KBM-7 (cell line): Measurements from ENCODE around the gene SEC16B.

Experiments used
- DNase-seq: peaks from one replicate; pipeline ENCODE4 v3.0.0-alpha.2; 2015
- in situ Hi-C: fragments of 300-500 bp; cut with MboI; formaldehyde crosslinking; loops from 2 replicates; pipeline ENCODE4 v1.14.3; 2020; ENCODE audit warnings: low sequenced_read_pairs, low pct_unique_long_range_greater_than_20kb, mixed read lengths

Gene SEC16B

DNA sequence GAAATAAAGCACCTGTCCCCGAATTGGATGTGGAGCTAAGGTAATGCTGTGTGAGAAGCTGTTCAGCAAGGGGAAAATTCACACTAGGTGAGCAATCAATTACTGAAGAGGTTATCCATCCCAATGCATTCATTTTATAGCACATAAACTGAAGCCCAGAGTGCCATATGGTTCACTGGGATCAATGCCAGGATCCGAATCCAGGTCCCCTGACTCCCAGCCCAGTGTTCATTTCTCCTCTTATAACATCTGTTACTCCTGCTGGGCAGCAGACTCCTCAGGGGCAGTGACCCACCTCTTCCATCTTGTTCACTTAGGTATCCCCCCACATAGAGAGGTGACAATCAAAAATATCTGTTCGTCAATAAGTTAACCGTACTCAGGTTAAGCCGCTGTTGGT lies 13.2 kb upstream of the SEC16B start:
- no peak for DNase-seq
- in situ Hi-C loops = no loop called here

DNA sequence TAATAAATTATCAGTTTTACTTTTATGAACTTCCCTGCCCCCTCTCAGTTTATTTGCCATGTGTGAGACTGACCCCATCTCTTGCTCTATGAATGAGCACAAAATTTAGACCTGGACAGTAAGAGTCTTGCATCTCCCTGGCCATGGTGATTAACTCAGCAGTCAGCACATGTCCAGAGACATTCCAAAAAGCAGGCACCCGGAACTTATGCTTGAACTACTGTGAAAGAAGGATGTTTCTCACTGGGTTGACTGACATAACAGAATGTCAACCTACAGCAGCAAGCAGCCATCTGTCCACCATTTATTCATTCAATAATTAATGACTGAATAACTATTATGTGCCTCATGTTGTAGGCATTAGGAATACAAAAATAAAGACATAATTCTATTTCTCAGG lies 11.3 kb upstream of the SEC16B start:
- in situ Hi-C loops = no loop called here
- DNase-seq = no peak

DNA sequence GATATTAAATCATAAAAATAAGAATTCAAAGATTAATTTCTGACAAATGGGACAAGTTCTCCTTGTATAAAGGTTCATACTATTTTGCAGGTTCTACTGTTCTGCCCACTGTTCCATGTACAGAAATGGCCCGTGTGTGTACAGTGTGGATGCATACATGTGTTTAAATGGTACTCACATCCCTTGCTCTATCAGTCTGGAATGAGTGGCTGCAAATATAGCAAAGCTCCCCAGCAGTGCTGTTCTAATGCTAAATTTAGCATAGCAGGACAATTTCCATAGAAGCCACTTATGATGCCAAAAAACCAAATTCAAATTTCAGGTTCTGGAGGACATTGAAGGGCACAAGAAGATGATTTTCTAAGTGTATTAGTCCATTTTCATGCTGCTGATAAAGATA lies 9.4 kb upstream of the SEC16B start:
- in situ Hi-C loops = no loop called here
- no peak for DNase-seq

DNA sequence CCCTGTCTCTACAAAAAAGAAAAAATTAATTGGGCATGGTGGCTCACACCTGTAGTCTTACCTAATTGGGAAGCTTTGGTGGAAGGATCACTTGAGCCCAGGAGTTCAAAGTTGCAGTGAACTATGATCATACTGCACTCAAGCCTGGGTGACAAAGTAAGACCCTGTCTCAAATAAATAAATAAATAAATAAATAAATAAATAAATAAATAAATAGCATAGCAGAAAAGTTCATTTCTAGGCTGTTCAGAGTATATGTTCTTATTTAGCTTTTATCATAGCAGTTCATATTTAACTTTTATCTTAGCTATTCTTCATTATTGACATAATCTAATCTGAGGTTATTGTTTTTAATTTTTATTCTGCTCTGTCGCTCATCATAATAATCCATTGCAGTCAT lies 8.7 kb upstream of the SEC16B start:
- DNase-seq = no peak
- in situ Hi-C loops = no loop called here

DNA sequence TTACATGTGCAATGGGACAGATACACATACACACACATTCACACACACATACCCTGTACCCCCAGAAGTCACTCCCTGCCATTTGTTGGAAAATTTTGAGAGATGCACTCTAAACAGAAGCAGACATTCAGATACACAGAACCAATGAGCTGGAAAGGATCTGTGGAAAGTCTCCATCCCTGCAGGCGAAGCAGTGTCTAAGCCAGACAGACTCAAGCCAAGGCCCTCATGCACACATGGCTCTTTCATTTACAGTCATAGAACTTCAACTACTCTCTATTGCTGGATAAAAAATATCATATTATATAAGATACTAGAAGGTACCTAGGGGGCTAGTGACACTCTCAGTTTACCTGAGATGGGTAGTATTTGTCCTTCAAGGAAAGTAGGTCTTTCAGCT lies 7.3 kb upstream of the SEC16B start:
- no peak for DNase-seq
- in situ Hi-C loops = no loop called here

DNA sequence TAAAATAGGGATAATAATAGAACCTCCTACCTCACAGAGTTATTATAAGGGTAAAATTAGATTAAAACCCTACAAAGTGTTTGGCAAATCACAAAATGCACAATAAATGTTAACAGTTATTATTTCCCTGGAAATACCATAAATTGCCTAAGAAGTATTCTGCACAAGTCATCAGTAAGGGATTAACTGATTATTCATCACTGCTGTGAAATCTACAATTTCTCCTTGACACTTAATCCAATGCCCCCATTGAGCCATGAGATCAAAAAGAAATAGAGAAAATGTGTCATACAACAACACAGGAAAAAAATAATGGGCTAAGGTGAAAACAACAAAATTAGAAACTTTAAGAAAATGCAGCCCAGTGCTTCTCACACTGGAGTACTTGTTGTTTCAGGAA lies 6.7 kb upstream of the SEC16B start:
- DNase-seq = no peak
- in situ Hi-C loops = no loop called here

DNA sequence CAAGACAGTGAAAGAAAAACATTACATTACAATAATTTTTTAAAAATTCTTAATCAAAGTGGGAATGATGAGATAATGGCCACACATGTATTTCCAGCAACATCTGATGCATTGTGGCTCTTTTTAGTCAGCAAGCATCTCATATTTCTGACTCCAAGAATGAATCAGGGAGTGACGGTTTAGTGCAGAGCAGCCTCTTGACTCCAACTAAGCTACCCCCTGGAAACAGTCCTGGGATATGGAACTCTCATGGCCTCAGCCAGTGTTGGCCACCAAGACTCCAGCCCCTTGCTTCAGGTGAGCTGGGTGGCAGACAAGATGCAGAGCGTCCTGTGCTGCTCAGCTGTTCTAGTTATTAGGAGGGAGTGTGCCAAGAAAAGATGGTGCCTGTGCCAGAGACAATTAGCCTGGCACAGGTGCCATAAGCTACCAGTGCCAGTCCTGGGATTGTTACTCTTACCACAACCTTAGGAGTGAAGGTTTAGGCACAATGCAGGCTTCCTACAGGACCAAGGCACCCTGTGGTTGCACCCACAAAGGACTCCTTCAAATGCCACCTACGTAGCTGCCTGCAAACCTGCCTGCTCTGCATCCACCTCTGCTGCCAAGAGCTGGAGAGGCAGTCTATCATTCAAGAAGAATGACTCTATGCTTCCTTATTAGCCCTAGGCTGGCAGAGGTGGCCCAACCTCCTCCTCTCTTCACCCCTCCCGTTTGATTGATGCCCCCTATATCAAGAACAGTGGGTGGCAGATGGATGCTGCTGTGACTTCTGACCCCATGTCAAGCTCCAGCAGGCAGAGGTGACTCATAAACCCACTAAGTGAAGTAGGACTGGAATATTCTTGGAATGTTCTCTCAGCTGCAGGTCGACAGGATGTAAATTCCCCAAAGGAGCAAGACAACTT lies 6.0 kb upstream of the SEC16B start:
- DNase-seq = no peak
- in situ Hi-C loops = no loop called here

DNA sequence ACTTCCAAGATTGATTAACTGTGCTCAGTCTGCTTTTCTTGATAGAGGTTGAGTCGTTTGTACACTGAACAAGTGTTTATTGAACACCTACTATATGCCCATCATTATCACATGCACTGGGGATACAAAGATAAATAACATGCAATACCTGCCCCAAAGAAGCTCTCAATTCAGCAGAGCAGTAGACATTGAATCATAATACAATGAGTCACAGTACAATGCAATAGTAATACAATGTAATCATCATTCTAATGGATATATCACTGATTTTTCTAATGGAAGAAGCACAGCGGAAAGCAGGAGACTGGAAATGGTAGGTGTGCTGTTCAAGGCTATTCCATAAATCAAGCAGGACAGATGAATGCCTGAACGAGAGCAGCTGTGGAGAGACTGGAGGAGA lies 3.7 kb upstream of the SEC16B start:
- DNase-seq = no peak
- in situ Hi-C loops = no loop called here

DNA sequence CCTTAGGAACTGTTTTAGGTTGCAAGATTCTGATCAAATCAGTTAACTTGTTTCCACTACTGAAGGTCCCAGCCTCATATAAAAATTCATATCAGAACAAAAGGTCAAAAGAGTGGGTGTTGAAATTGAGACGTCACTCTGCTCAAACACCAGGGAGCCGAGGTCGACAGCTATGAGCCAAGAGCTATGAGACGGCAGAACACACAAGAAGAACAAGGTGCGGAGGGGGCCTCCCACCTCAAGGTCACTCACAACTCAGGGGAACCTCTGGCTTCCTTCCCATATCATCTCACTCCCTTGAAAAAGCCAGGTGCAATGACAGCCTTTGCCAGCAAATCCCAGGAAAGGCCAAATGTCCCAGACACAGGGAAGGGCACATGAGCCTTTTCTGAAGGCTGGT lies 749 bp downstream of the SEC16B start:
- DNase-seq = no peak
- in situ Hi-C loops = no loop called here

DNA sequence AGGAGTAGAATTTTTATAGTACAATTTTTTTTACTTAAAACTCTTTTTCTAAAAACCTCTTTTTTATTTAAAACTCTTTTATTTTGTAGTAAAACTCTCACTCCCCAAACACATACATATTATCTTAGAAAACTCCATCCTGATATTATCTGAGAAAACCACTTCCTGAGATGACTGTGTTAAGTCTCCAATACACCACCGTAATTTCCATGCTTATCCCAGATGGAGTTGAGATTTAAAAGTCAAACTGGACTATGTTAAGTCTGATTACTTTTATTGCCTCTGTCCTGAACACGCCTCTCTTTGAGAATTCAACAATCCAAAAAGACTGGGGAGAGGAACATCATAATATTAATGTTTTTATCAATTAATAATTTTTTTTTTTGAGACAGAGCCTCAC lies 3.7 kb downstream of the SEC16B start:
- no peak for DNase-seq
- in situ Hi-C loops = no loop called here

DNA sequence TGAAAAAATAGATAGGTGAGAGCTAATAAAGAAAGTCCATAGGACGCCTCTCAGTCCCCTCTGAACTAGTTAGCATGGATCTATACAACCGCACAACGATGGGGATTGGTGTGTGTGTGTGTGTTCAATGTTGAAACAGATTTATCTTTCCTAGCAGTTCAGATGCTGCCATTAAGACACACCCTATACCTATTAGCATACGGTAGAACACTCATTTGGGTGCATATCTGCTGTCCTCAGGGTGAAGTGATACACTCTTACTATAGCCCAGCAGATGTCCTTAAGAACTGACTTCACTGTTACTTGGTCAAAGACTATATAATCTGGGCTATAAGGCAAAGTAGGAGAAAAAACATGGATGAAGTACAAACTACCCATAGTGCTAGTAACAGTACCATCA lies 4.6 kb downstream of the SEC16B start:
- DNase-seq = no peak
- in situ Hi-C loops = no loop called here

DNA sequence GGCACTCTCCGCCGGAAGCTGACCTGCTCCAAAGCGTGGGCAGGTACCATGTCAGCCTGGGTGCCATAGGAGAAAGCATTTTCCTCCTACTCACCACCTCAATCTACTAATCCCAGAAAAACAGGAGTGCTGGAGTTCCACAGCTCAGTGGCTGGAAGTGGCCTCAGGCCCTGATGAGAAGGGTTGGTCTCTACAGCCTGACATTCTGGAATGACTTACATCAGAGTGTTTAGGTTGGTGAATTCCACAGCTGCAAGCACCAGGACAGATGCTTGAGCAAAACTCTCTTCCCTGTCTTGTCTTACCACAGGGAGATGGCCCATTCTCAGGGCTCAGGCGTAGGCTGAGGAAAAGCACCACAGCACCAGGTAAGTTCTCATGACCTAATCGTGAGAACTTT lies 5.5 kb downstream of the SEC16B start:
- no peak for DNase-seq

DNA sequence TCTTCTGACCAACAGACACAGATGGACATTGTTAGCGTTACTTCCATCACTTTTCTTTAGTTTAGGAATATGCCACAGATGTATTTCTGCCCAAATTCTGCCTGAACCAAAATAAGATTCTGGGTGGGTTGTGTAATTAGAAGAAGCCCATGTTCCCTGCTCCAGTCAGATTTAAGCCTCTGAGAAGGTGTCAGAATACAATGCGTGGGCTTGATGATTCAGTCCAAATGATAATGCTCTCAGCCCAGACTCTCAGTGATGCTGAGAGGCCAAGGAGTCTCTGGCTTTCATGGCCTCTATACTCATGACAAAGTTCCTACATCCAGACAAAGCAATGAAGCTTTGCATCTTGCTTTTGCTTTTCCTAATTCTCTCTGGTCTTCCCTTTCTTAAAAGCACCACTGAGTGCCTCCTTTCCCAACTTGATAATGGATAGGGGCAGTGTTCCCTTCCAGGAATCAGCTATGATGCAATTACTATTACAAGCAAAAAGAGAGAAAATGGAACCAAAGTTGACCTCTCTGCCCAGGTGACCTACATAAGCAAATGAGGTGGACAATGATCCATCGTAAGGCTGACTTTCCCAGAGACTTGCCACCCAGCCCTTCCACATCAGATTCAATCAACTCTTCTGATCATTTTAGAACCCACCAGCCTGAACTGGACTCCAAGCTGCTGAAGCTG lies 8.8 kb downstream of the SEC16B start:
- in situ Hi-C loops = no loop called here
- no peak for DNase-seq

More for the DNA sequence above, 5.5 kb downstream of the SEC16B start:
- in situ Hi-C loops = no loop called here

DNA sequence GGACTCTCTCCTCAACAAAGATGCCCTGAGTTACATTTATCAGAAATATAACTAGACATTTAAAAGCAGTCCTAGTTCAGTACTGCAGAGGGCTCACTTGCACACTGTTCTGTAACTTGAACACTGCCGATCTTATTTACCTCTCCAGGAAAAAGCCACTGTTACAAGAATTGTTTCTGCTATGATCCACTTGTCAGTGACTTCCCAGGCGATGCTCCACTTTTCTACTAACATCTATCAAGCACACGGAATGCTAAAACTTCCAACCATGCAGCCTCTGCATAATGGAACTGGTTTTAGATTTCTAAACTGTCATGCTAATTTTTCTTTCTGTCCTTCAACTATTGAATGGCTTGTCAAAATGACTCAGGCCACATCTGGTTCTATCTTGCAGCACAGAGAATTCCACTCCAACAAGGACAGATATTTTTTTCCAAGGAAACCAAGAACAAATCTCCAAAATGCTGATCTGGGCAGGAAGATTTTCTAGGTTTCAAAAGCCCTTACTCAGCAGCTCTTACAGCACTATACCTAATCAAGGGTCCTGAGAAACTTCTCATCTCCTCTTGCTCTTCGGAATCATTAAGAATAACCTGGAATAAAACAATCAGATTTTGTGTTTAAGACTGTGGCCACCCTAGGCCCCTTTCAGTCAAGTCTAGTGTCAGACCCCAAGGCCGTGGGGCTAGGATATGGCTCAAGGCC lies 9.9 kb downstream of the SEC16B start:
- DNase-seq = no peak
- in situ Hi-C loops = no loop called here

DNA sequence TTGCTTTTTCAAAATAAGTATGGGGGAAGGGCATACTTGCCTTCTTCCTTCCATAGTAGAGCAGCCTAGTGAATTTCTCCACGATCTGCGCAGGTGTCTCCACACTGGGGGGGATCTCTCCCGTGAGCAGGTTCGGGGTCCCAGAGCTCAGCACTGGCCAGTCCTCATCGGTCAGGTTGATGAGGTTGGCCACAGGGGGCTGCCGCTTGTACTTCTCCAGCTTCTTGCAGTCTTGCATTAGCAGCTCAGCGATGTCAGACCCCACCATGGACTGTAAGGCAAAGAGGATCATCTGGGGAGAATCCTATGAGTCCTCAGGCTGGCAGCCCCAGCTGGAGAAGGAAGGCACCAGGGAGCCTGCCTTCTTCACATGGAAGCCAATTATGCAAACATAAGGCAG lies 11.8 kb downstream of the SEC16B start:
- no peak for DNase-seq

DNA sequence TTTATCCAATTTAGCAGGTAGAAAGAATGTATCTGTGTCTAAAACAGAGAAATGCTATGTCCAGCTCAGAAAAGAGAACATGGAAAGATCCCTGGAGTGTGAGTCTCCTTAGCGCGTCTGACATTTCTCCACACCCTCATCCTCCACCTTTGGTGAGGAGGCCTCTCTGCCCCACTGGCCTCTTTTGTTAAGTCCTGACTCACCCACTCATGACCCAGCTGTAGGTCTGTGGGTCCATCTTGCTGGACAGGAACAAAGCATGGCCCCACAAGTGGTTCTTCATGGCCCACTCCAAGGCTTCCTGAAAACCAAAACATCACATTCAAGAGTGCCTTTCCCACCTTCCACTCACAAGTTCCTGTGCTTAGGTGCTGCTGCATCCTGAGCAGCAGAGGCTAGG lies 15.8 kb downstream of the SEC16B start:
- DNase-seq = no peak
- in situ Hi-C loops = no loop called here

More for the DNA sequence above, 11.8 kb downstream of the SEC16B start:
- in situ Hi-C loops = no loop called here

DNA sequence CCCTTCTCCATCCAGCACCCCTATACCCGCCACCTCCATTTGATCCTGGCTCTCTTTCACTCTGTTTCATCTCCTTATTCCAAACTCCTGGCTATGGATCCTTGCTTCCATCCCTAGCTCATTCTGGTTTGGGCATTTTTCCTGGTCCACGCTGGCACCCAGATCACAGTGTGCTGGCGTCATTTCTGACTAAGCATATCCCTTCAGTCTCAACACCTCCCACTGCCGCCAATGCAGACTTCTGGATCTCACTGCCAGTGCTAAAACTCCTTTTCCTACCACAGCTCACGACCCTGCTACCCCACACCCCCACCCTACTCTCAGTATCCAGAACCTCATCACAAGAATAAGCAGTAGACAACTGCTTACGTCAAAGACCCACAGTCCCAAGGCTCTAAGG lies 16.3 kb downstream of the SEC16B start:
- DNase-seq = no peak
- in situ Hi-C loops = no loop called here

DNA sequence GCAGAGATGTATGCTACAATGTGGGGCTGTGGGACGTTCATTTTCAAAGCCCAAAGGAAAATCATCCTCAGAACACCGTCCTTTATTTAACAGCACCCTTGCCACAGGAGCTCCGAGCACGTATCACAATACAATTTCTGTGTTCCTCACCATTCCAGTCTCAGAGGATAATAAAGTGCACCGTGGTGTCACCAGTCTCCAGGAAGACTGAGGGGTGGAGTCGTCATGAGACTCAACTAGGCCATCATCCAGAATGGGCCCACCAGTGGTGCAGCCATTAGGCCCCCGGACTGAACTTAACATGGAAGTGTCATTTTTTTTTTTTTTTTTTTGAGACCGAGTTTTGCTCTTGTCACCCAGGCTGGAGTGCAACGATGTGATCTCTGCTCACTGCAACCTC lies 17.2 kb downstream of the SEC16B start:
- in situ Hi-C loops = no loop called here
- DNase-seq = no peak

DNA sequence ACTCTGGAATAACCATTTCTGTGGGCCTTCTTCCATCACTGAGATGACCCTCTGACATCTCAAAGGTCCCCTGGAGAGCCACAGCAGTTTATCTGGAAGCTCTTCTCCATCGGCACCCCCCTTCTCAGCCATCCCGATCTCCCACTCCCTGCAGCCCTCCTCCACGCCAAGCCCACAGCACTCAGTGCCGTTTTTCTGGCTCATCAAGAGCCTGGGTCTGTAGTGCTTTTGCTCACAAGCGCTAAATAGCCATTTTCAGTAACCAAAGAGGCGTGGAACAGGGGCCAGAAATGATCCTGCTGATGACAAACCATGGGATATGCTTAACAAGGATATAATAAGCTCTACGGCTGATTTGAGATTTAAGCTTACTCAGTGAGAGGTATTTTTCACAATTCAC lies 17.6 kb downstream of the SEC16B start:
- in situ Hi-C loops = no loop called here
- no peak for DNase-seq

DNA sequence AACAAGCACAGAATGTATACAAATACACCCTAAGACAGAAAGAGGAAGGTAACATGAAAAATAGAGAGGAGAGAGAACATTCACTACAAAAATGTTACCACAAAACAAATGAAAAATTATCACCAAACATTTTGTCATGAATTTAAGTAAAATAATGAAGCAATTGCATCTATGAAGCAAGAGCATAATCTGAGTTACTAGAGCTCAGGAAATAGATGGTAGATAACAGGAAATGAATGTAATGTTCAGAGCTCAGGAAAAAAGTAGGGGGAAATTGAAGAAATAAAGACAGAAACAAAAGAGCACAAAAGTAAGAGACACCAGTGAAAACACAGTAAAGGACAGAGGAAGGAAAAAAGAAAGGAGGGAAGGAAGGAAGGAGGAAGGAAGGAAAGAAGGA lies 19.4 kb downstream of the SEC16B start:
- no peak for DNase-seq
- in situ Hi-C loops = no loop called here
